Activated CD8-positive, alpha-beta T cell treated with anti-CD3 and anti-CD28 coated beads, Interleukin-2, amount 10 ng/mL, durations not matched to agents 7 days and 5 days (primary cell): Measurements from ENCODE around the gene SCGB1D2. TPM values are rescaled to one million over a fixed set of nuclear protein-coding genes. Genes with fewer than 3 reads are reported as not detected.

ENCODE experiments used
- ATAC-seq: fragments of 150-1000 bp; cut with Tn5 transposase; one replicate; pipeline ENCODE4 v1.10.0; 2021; ENCODE audit warnings: moderate library complexity
- CTCF ChIA-PET: fragments of 350-600 bp; sonication (Branson Sonifier 250); formaldehyde crosslinking; loops from one replicate; lab custom pipeline; 2021; ENCODE audit warnings: antibody characterized with exemption; lab: Charles Lee
- POLR2A ChIA-PET: fragments of 350-600 bp; sonication (Branson Sonifier 250); formaldehyde crosslinking; loops from one replicate; lab custom pipeline; 2021; ENCODE audit warnings: antibody characterized with exemption; lab: Charles Lee
- DNase-seq: peaks from one replicate; pipeline ENCODE4 v3.0.0-alpha.2; 2020
- H3K27ac Mint-ChIP-seq: one replicate; pipeline ENCODE4 v1.8.0; 2021; ENCODE audit warnings: mild to moderate bottlenecking, mixed read lengths
- H3K27me3 Mint-ChIP-seq: one replicate; pipeline ENCODE4 v1.8.0; 2021; ENCODE audit warnings: low read depth, mixed read lengths
- H3K36me3 Mint-ChIP-seq: one replicate; pipeline ENCODE4 v1.8.0; 2021; ENCODE audit warnings: low read depth, mixed read lengths
- H3K4me1 Mint-ChIP-seq: one replicate; pipeline ENCODE4 v1.8.0; 2021; ENCODE audit warnings: low read depth, mixed read lengths
- H3K4me3 Mint-ChIP-seq: one replicate; pipeline ENCODE4 v1.8.0; 2021; ENCODE audit warnings: mild to moderate bottlenecking, mixed read lengths
- H3K9me3 Mint-ChIP-seq: one replicate; pipeline ENCODE4 v1.8.0; 2022; ENCODE audit warnings: mixed read lengths; ENCODE audit not compliant: insufficient read depth
- total RNA-seq, 2 experiments: library from RNA; stranded (reverse); gene quantifications; one replicate each; pipeline ENCODE4 v1.2.3, GENCODE V29; 2021

SCGB1D2 gene
- total RNA-seq, 2 experiments from 2014 or later, result not detected

- no peaks in the 10 kb centered on the region for H3K9me3 Mint-ChIP-seq
- no peaks in the 10 kb centered on the region for H3K36me3 Mint-ChIP-seq
- peaks cover 12% of the 10 kb centered on the region for H3K27me3 Mint-ChIP-seq
- no peak overlapping the region for H3K4me3 Mint-ChIP-seq
- DNase-seq (no peak), ATAC-seq (no peak)
- peaks cover 3% of the 10 kb centered on the region for H3K4me1 Mint-ChIP-seq
- ChIA-PET POLR2A (no interaction called here), CTCF (interaction anchor here (1.5 kb wide), 1 partner anchor 47 kb away, joined by 5 read pairs; no protein-coding TSS in a partner anchor)
- no peak overlapping the region for H3K27ac Mint-ChIP-seq
Measured at GRCh38 chr11:62264004-62264403, 22.0 kb downstream of the SCGB1D2 start.

GRCh38 chr11:62266558-62266957 lies 24.5 kb downstream of the SCGB1D2 start:
- Mint-ChIP-seq H3K9me3 (no peaks in the 10 kb centered on the region), H3K27me3 (peaks cover 11% of the 10 kb centered on the region), H3K4me1 (peaks cover 3% of the 10 kb centered on the region), H3K4me3 (no peak overlapping the region), H3K36me3 (no peaks in the 10 kb centered on the region), H3K27ac (no peak overlapping the region)
- DNase-seq, result no peak
- POLR2A ChIA-PET, result interaction anchor here (0.6 kb wide), 1 partner anchor 545 kb away, joined by 3 read pairs; no protein-coding TSS in a partner anchor
- CTCF ChIA-PET, result no interaction called here
- no peak for ATAC-seq

GRCh38 chr11:62267050-62267449 lies 25.0 kb downstream of the SCGB1D2 start:
- Mint-ChIP-seq H3K9me3 (no peaks in the 10 kb centered on the region), H3K27me3 (peaks cover 13% of the 10 kb centered on the region), H3K4me3 (no peak overlapping the region), H3K4me1 (peaks cover 3% of the 10 kb centered on the region), H3K27ac (no peak overlapping the region), H3K36me3 (no peaks in the 10 kb centered on the region)
- ChIA-PET POLR2A (interaction anchor here (0.6 kb wide), 1 partner anchor 546 kb away, joined by 3 read pairs; no protein-coding TSS in a partner anchor), CTCF (no interaction called here)
- DNase-seq (no peak), ATAC-seq (no peak)

DNA sequence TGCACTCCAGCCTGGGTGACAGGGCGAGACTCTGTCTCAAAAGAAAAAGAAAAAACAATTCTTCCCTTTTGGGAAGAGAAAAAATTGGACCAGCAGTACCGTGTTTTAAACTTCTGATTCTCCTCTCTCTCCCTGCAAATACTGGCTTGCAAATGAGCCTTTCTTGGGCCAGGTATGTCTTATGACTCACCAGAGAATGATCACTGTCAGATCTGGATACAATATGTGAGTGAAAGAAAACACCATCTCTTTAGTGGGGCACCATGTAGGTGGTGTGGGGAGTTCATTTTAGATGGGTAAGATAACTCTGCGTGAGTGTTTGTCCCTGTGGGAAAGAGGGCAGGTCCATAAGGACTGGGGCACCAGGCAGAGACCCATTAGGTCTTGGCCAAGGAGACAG lies 25.5 kb downstream of the SCGB1D2 start:
- CTCF ChIA-PET, result interaction anchor here (0.9 kb wide), 1 partner anchor 186 kb away, joined by 3 read pairs; no protein-coding TSS in a partner anchor
- no peak for DNase-seq
- H3K27ac Mint-ChIP-seq, result no peak overlapping the region

DNA sequence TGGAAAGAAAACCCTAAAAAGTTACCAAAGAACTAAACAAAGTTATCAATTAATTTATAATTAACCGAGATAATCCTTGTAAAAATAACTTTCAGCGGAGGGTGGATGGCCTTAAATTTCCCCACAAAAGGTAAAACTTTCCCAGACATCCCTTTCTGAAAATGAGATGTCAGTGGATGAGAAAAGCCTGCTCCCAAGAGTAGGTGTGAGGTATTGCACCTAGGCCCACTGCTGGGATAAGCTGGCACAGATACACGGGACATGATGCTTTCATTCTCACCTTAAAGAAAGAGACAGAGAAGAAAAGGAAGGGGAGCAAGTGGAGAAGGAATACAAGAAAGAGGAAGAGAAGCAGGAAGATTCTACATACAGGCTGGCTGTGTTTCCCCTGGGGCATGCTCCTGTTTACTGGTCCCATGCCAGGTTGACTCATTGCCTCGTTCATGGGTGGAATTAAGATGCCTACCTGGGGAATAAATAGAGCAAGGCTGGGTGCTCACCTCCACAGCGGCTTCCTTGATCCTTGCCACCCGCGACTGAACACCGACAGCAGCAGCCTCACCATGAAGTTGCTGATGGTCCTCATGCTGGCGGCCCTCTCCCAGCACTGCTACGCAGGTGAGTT lies 27.7 kb downstream of the SCGB1D2 start, which contains the start of gene SCGB2A2:
Gene SCGB2A2 (plus strand): TSS at position 505 of the 625 bp plus-strand sequence. CDS start 59 bp downstream, at position 564.
- H3K9me3 Mint-ChIP-seq, result no peaks in the 10 kb centered on the region
- peaks cover 8% of the 10 kb centered on the region for H3K27me3 Mint-ChIP-seq
- no peak for DNase-seq
- ChIA-PET POLR2A (no interaction called here), CTCF (no interaction called here)
- H3K4me3 Mint-ChIP-seq, result no peak within 1 kb of the TSS
- no peaks in the 10 kb centered on the region for H3K4me1 Mint-ChIP-seq
- ATAC-seq, result no peak
- no peak within 1 kb of the TSS for H3K27ac Mint-ChIP-seq
- no peaks in the 10 kb centered on the region for H3K36me3 Mint-ChIP-seq

More for the DNA sequence above, 25.5 kb downstream of the SCGB1D2 start:
- POLR2A ChIA-PET, result no interaction called here
- Mint-ChIP-seq H3K4me1 (peaks cover 3% of the 10 kb centered on the region), H3K27me3 (peaks cover 14% of the 10 kb centered on the region), H3K4me3 (no peak overlapping the region), H3K9me3 (no peaks in the 10 kb centered on the region), H3K36me3 (no peaks in the 10 kb centered on the region)
- ATAC-seq, result no peak

GRCh38 chr11:62273284-62273683 lies 31.2 kb downstream of the SCGB1D2 start:
- H3K36me3 Mint-ChIP-seq, result no peaks in the 10 kb centered on the region
- no peak overlapping the region for H3K27ac Mint-ChIP-seq
- CTCF ChIA-PET, result no interaction called here
- DNase-seq (no peak), ATAC-seq (no peak)
- H3K27me3 Mint-ChIP-seq, result peaks cover 12% of the 10 kb centered on the region
- no peaks in the 10 kb centered on the region for H3K9me3 Mint-ChIP-seq
- POLR2A ChIA-PET, result no interaction called here
- no peaks in the 10 kb centered on the region for H3K4me1 Mint-ChIP-seq
- no peak overlapping the region for H3K4me3 Mint-ChIP-seq

DNA sequence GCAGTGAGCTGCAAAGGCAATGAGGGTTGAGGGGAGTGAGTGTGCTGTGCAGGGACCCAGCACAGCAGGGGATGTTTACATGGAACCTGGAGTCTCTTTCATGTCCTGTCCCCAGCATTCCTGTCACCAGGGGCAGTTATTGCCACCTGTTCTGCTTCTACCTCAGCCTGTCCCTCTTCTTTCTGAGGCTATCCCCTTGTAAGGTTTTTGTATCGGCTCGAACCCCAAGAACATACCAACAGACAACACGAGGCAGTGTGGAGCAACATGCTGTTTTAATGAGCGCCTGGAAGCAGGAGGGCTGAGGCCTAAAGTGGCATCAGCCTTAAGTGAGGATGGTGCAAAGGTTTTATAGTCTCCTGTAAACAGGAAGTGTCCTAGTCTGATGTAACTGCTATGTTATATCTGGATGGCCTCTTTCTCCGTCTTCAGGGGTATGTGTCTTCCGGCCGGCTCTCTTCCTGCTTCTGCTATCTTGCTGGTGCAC lies 31.8 kb downstream of the SCGB1D2 start:
- ChIA-PET POLR2A (no interaction called here), CTCF (no interaction called here)
- no peaks in the 10 kb centered on the region for H3K9me3 Mint-ChIP-seq
- ATAC-seq, result no peak
- H3K4me3 Mint-ChIP-seq, result no peak overlapping the region
- no peak for DNase-seq
- H3K27me3 Mint-ChIP-seq, result peaks cover 12% of the 10 kb centered on the region
- H3K4me1 Mint-ChIP-seq, result no peaks in the 10 kb centered on the region
- H3K27ac Mint-ChIP-seq, result no peak overlapping the region
- no peaks in the 10 kb centered on the region for H3K36me3 Mint-ChIP-seq

GRCh38 chr11:62280452-62280851 lies 38.4 kb downstream of the SCGB1D2 start:
- Mint-ChIP-seq H3K27me3 (peaks cover 11% of the 10 kb centered on the region), H3K27ac (no peak overlapping the region), H3K4me1 (no peaks in the 10 kb centered on the region), H3K4me3 (no peak overlapping the region), H3K36me3 (no peaks in the 10 kb centered on the region), H3K9me3 (no peaks in the 10 kb centered on the region)
- ATAC-seq (no peak), DNase-seq (no peak)
- POLR2A ChIA-PET, result no interaction called here
- CTCF ChIA-PET, result no interaction called here

Other genes starting within 250 kb of the SCGB1D2 start
- 100 to 1,000 TPM; 195 to 211 TPM for gene INCENP, start 118.2 kb upstream of the SCGB1D2 start, total RNA-seq
- gene SCGB1D1, start 52.0 kb upstream of the SCGB1D2 start, total RNA-seq, result not detected
- not detected for gene SCGB2A1, start 33.6 kb upstream of the SCGB1D2 start, total RNA-seq
- not detected for gene SCGB2A2, start 27.9 kb downstream of the SCGB1D2 start, total RNA-seq
- not detected for gene SCGB1D4, start 56.8 kb downstream of the SCGB1D2 start, total RNA-seq
- 10 to 100 TPM; 11.5 to 12.4 TPM for gene ASRGL1, start 95.2 kb downstream of the SCGB1D2 start, total RNA-seq
- gene SCGB1A1, start 176.8 kb downstream of the SCGB1D2 start, total RNA-seq, result not detected